MM.1S (cell line): Measurements from ENCODE around the gene TRIM41.

Experiments
- DNase-seq: peaks from one replicate; pipeline ENCODE4 v3.0.0-alpha.2; 2015
- H2AFZ ChIP-seq: fragments of 300-600 bp; sonication (generic); 2 replicates; pipeline ENCODE4 v1.6.0; 2016; ENCODE audit warnings: antibody characterized with exemption, low read length
- H3F3A ChIP-seq: fragments of 300-600 bp; sonication (generic); 2 replicates; pipeline ENCODE4 v1.6.1; 2016; ENCODE audit warnings: mild to moderate bottlenecking, antibody characterized with exemption, low read length, moderate library complexity, mixed read lengths; ENCODE audit not compliant: insufficient read depth
- H3K27ac ChIP-seq: fragments of 300-600 bp; sonication (generic); 2 replicates; pipeline ENCODE4 v1.5.1; 2016; ENCODE audit warnings: mild to moderate bottlenecking, low read length
- H3K27me3 ChIP-seq: fragments of 300-600 bp; sonication (generic); replicated peaks from 2 replicates; pipeline ENCODE4 v1.6.0; 2016; ENCODE audit warnings: low read length; ENCODE audit not compliant: insufficient read depth
- H3K36me3 ChIP-seq: fragments of 300-600 bp; sonication (generic); replicated peaks from 2 replicates; pipeline ENCODE4 v1.6.1; 2016; ENCODE audit warnings: mild to moderate bottlenecking, low read length, mixed read lengths; ENCODE audit not compliant: insufficient read depth
- H3K4me1 ChIP-seq: fragments of 300-600 bp; sonication (generic); 2 replicates; pipeline ENCODE4 v1.6.1; 2016; ENCODE audit warnings: low read length, mixed read lengths
- H3K4me2 ChIP-seq: fragments of 300-600 bp; sonication (generic); 2 replicates; pipeline ENCODE4 v1.6.0; 2016; ENCODE audit warnings: low read depth, low read length
- H3K4me3 ChIP-seq: fragments of 300-600 bp; sonication (generic); 2 replicates; pipeline ENCODE4 v1.5.1; 2016; ENCODE audit warnings: low read length, mixed read lengths
- H3K79me2 ChIP-seq: fragments of 300-600 bp; sonication (generic); 2 replicates; pipeline ENCODE4 v1.6.1; 2016; ENCODE audit warnings: mixed run types, low read length, mixed read lengths
- H3K9ac ChIP-seq: fragments of 300-600 bp; sonication (generic); 2 replicates; pipeline ENCODE4 v1.6.1; 2016; ENCODE audit warnings: low read length, mixed read lengths
- H3K9me2 ChIP-seq: fragments of 300-600 bp; sonication (generic); replicated peaks from 2 replicates; pipeline ENCODE4 v1.6.1; 2016; ENCODE audit warnings: mild to moderate bottlenecking, low read length, mixed read lengths; ENCODE audit not compliant: insufficient read depth
- H3K9me3 ChIP-seq: fragments of 300-600 bp; sonication (generic); replicated peaks from 2 replicates; pipeline ENCODE4 v1.6.1; 2016; ENCODE audit warnings: mild to moderate bottlenecking, low read length, mixed read lengths; ENCODE audit not compliant: insufficient read depth
- H4K20me1 ChIP-seq: fragments of 300-600 bp; sonication (generic); 2 replicates; pipeline ENCODE4 v1.6.1; 2016; ENCODE audit warnings: mild to moderate bottlenecking, low read length, moderate library complexity, mixed read lengths; ENCODE audit not compliant: insufficient read depth
- CTCF ChIP-seq: fragments of 300-600 bp; sonication (generic); IDR thresholded peaks from 2 replicates; pipeline ENCODE4 v1.5.1; 2016; ENCODE audit warnings: antibody characterized with exemption, low read length, mixed read lengths
- EZH2 ChIP-seq: fragments of 300-600 bp; sonication (generic); optimal IDR thresholded peaks from 2 replicates; pipeline ENCODE3; 2017; ENCODE audit warnings: low read depth, mild to moderate bottlenecking, antibody characterized with exemption, low read length, mixed read lengths
- EZH2phosphoT487 ChIP-seq: fragments of 300-600 bp; sonication (generic); IDR thresholded peaks from 2 replicates; pipeline ENCODE4 v1.6.1; 2018; ENCODE audit warnings: antibody characterized with exemption, low read length

Gene TRIM41

GRCh38 chr5:181233801-181234454 is 10.8 kb downstream of the TRIM41 start:
- 0 out of 2 replicates have a peak, but pooled peaks cover 5% of the 10 kb centered on the region for H3K4me1 ChIP-seq
- no peaks in the 10 kb centered on the region for H3K9me3 ChIP-seq
- peaks cover 14% of the 10 kb centered on the region; the same call in 1 of the 2 replicates for H4K20me1 ChIP-seq
- no peaks in the 10 kb centered on the region for H3K27me3 ChIP-seq
- no peak overlapping the region for H3K4me3 ChIP-seq
- no peak for TF ChIP-seq CTCF
- no peak for TF ChIP-seq EZH2
- TF ChIP-seq EZH2phosphoT487 = no peak
- peaks cover 16% of the 10 kb centered on the region for H3K79me2 ChIP-seq
- peaks cover 45% of the 10 kb centered on the region for H3F3A ChIP-seq
- no peak overlapping the region for H2AFZ ChIP-seq
- H3K36me3 ChIP-seq = peaks cover 23% of the 10 kb centered on the region
- H3K9me2 ChIP-seq = no peaks in the 10 kb centered on the region
- no peak overlapping the region for H3K27ac ChIP-seq
- no peak for DNase-seq
- H3K9ac ChIP-seq = no peak overlapping the region
- no peak overlapping the region for H3K4me2 ChIP-seq

GRCh38 chr5:181234455-181235306 is 11.6 kb downstream of the TRIM41 start:
- Histone ChIP-seq H3K4me1 (0 out of 2 replicates have a peak, but pooled peaks cover 5% of the 10 kb centered on the region), H3K36me3 (peaks cover 31% of the 10 kb centered on the region), H3F3A (peaks cover 52% of the 10 kb centered on the region), H2AFZ (no peak overlapping the region), H3K4me3 (no peak overlapping the region), H3K79me2 (peaks cover 24% of the 10 kb centered on the region), H3K9me2 (no peaks in the 10 kb centered on the region), H3K9me3 (no peaks in the 10 kb centered on the region), H3K27ac (no peak overlapping the region), H4K20me1 (peaks cover 22% of the 10 kb centered on the region; the same call in 1 of the 2 replicates), H3K27me3 (no peaks in the 10 kb centered on the region), H3K9ac (no peak overlapping the region), H3K4me2 (no peak overlapping the region)
- DNase-seq = no peak
- TF ChIP-seq EZH2 = no peak
- TF ChIP-seq CTCF = no peak
- no peak for TF ChIP-seq EZH2phosphoT487

- Histone ChIP-seq H2AFZ (no peak overlapping the region), H3K27ac (no peak overlapping the region), H3K4me2 (no peak overlapping the region), H3K9me2 (no peaks in the 10 kb centered on the region), H3K9ac (no peak overlapping the region), H3K27me3 (no peaks in the 10 kb centered on the region), H3F3A (peaks cover 53% of the 10 kb centered on the region), H4K20me1 (peaks cover 22% of the 10 kb centered on the region; the same call in 1 of the 2 replicates), H3K4me1 (0 out of 2 replicates have a peak, but pooled peaks cover 5% of the 10 kb centered on the region), H3K4me3 (no peak overlapping the region), H3K9me3 (no peaks in the 10 kb centered on the region), H3K36me3 (peaks cover 31% of the 10 kb centered on the region), H3K79me2 (peaks cover 30% of the 10 kb centered on the region)
- TF ChIP-seq CTCF (no peak), EZH2phosphoT487 (no peak), EZH2 (no peak)
- DNase-seq = no peak
Measured at GRCh38 chr5:181235323-181235688, 12.2 kb downstream of the TRIM41 start.
